ENCODE measurements around the gene MBNL2. TPM values are rescaled to one million over a fixed set of nuclear protein-coding genes. Genes with fewer than 3 reads are reported as not detected.
A peak's percentile ranks its signal among the peaks of the same experiment; 100 is the strongest.

The MBNL2 gene
- total and polyA plus RNA-seq, 2 experiments from 2014 or later: 27.4 to 97.9 TPM

GRCh38 chr13:97228850-97229521 lies 6.9 kb downstream of the MBNL2 start:
- Histone ChIP-seq H2AFZ (no peak overlapping the region), H3K4me1 (ENCODE audit: insufficient read depth) (peaks cover 38% of the 10 kb centered on the region), H3K4me2 (no peak overlapping the region), H3K36me3 (replicated peaks; ENCODE audit: insufficient read depth, low read depth) (no peaks in the 10 kb centered on the region), H3K4me3 (no peak overlapping the region), H3K9me2 (replicated peaks; ENCODE audit: insufficient read depth) (no peaks in the 10 kb centered on the region), H3K79me2 (peaks cover 98% of the 10 kb centered on the region), H4K20me1 (ENCODE audit: insufficient read depth, poor library complexity, severe bottlenecking) (peaks cover 68% of the 10 kb centered on the region), H3K27me3 (no peaks in the 10 kb centered on the region), H3K9me3 (ENCODE audit: low read depth) (no peaks in the 10 kb centered on the region), H3K27ac (no peak overlapping the region)
- DNase-seq (ENCODE audit: low spot score): no peak
- TF ChIP-seq CTCF (IDR thresholded peaks at IDR 0.05; ENCODE audit: poor library complexity) (no peak), EZH2phosphoT487 (IDR thresholded peaks at IDR 0.05; ENCODE audit: low read depth, severe bottlenecking, unreplicated experiment) (no peak), EZH2 (IDR thresholded peaks at IDR 0.05; ENCODE audit: borderline replicate concordance) (no peak)
- WGBS (ENCODE audit: low lambda C conversion rate, missing lambda C conversion rate): 83% methylated on average over 3 of the region's 3 CpGs

GRCh38 chr13:97229699-97230098 lies 7.6 kb downstream of the MBNL2 start:
- no peak overlapping the region for H3K27ac ChIP-seq
- TF ChIP-seq CTCF (IDR thresholded peaks at IDR 0.05; ENCODE audit: poor library complexity) (no peak), EZH2phosphoT487 (IDR thresholded peaks at IDR 0.05; ENCODE audit: low read depth, severe bottlenecking, unreplicated experiment) (no peak), EZH2 (IDR thresholded peaks at IDR 0.05; ENCODE audit: borderline replicate concordance) (no peak)
- peaks cover 42% of the 10 kb centered on the region for H3K4me1 ChIP-seq (ENCODE audit: insufficient read depth)
- H3K4me2 ChIP-seq: no peak overlapping the region
- H3K4me3 ChIP-seq: no peak overlapping the region
- no peaks in the 10 kb centered on the region for H3K27me3 ChIP-seq
- no peaks in the 10 kb centered on the region for H3K36me3 ChIP-seq (replicated peaks; ENCODE audit: insufficient read depth, low read depth)
- DNase-seq (ENCODE audit: low spot score): no peak
- H4K20me1 ChIP-seq (ENCODE audit: insufficient read depth, poor library complexity, severe bottlenecking): peaks cover 68% of the 10 kb centered on the region
- H3K9me2 ChIP-seq (replicated peaks; ENCODE audit: insufficient read depth): no peaks in the 10 kb centered on the region
- WGBS (ENCODE audit: low lambda C conversion rate, missing lambda C conversion rate): 96% methylated on average over 3 of the region's 3 CpGs
- no peak overlapping the region for H2AFZ ChIP-seq
- no peaks in the 10 kb centered on the region for H3K9me3 ChIP-seq (ENCODE audit: low read depth)
- peaks cover 98% of the 10 kb centered on the region for H3K79me2 ChIP-seq

GRCh38 chr13:97231118-97231828 lies 9.1 kb downstream of the MBNL2 start:
- H3K27ac ChIP-seq: no peak overlapping the region
- no peak for TF ChIP-seq EZH2phosphoT487 (IDR thresholded peaks at IDR 0.05; ENCODE audit: low read depth, severe bottlenecking, unreplicated experiment)
- no peak for TF ChIP-seq EZH2 (IDR thresholded peaks at IDR 0.05; ENCODE audit: borderline replicate concordance)
- no peak for TF ChIP-seq CTCF (IDR thresholded peaks at IDR 0.05; ENCODE audit: poor library complexity)
- WGBS (ENCODE audit: low lambda C conversion rate, missing lambda C conversion rate): 90% methylated on average over 4 of the region's 4 CpGs
- DNase-seq (ENCODE audit: low spot score): peak; percentile 2
- H3K9me3 ChIP-seq (ENCODE audit: low read depth): no peaks in the 10 kb centered on the region
- H3K4me2 ChIP-seq: no peak overlapping the region
- peaks cover 98% of the 10 kb centered on the region for H3K79me2 ChIP-seq
- peaks cover 37% of the 10 kb centered on the region for H3K4me1 ChIP-seq (ENCODE audit: insufficient read depth)
- H2AFZ ChIP-seq: no peak overlapping the region
- H3K4me3 ChIP-seq: no peak overlapping the region
- peaks cover 73% of the 10 kb centered on the region for H4K20me1 ChIP-seq (ENCODE audit: insufficient read depth, poor library complexity, severe bottlenecking)
- no peaks in the 10 kb centered on the region for H3K9me2 ChIP-seq (replicated peaks; ENCODE audit: insufficient read depth)
- no peaks in the 10 kb centered on the region for H3K27me3 ChIP-seq
- no peaks in the 10 kb centered on the region for H3K36me3 ChIP-seq (replicated peaks; ENCODE audit: insufficient read depth, low read depth)
